OCI-LY1 (cell line): ENCODE measurements around the gene SPATA9.
"Not testable (repeated sequence)": the region's sequence is repeated elsewhere in the genome, so short reads cannot be mapped to it uniquely, and the experiment has no call there.

Experiments used
- H2AFZ ChIP-seq: fragments of 200-600 bp; sonication (generic), shearing (Covaris generic); 2 replicates; pipeline ENCODE4 v1.6.0; 2014; ENCODE audit warnings: antibody characterized with exemption, mild to moderate bottlenecking, low read length
- H3F3A ChIP-seq: fragments of 200-600 bp; sonication (generic), shearing (Covaris generic); 2 replicates; pipeline ENCODE4 v1.6.0; 2014; ENCODE audit warnings: mild to moderate bottlenecking, antibody characterized with exemption, low read length, moderate library complexity; ENCODE audit not compliant: insufficient read depth
- H3K27ac ChIP-seq: fragments of 200-600 bp; sonication (generic); 2 replicates; pipeline ENCODE4 v1.5.1; 2014; ENCODE audit warnings: low read length, mixed run types, mild to moderate bottlenecking, low read depth; ENCODE audit not compliant: poor library complexity, severe bottlenecking
- H3K27me3 ChIP-seq: fragments of 200-600 bp; sonication (generic); 2 replicates; pipeline ENCODE4 v1.6.0; 2014; ENCODE audit warnings: antibody characterized with exemption, mild to moderate bottlenecking, low read length, moderate library complexity; ENCODE audit not compliant: insufficient read depth
- H3K36me3 ChIP-seq: fragments of 200-600 bp; sonication (generic); 2 replicates; pipeline ENCODE4 v1.6.1; 2014; ENCODE audit warnings: mild to moderate bottlenecking, antibody characterized with exemption, low read length, moderate library complexity, mixed read lengths; ENCODE audit not compliant: insufficient read depth
- H3K4me1 ChIP-seq: fragments of 200-600 bp; sonication (generic); 2 replicates; pipeline ENCODE4 v1.5.1; 2014; ENCODE audit warnings: mild to moderate bottlenecking, low read length, moderate library complexity; ENCODE audit not compliant: insufficient read depth, severe bottlenecking
- H3K4me2 ChIP-seq: fragments of 200-600 bp; sonication (generic), shearing (Covaris generic); 2 replicates; pipeline ENCODE4 v1.6.1; 2014; ENCODE audit warnings: low read length
- H3K4me3 ChIP-seq: fragments of 200-600 bp; sonication (generic); 2 replicates; pipeline ENCODE4 v1.5.1; 2014; ENCODE audit warnings: low read length, low read depth, mild to moderate bottlenecking, mixed read lengths; ENCODE audit not compliant: poor library complexity, severe bottlenecking
- H3K79me2 ChIP-seq: fragments of 200-600 bp; shearing (Covaris generic); 2 replicates; pipeline ENCODE4 v1.6.1; 2016; ENCODE audit warnings: mixed run types, low read length, mixed read lengths; ENCODE audit not compliant: insufficient read depth
- H3K9ac ChIP-seq: fragments of 200-600 bp; sonication (generic), shearing (Covaris generic); 2 replicates; pipeline ENCODE4 v1.6.1; 2014; ENCODE audit warnings: mild to moderate bottlenecking, low read length, mixed read lengths
- H3K9me2 ChIP-seq: fragments of 200-600 bp; sonication (generic), shearing (Covaris generic); 2 replicates; pipeline ENCODE4 v1.6.1; 2014; ENCODE audit warnings: low read depth, mild to moderate bottlenecking, low read length, mixed read lengths
- H3K9me3 ChIP-seq: fragments of 200-600 bp; shearing (Covaris generic); 2 replicates; pipeline ENCODE4 v1.6.1; 2014; ENCODE audit warnings: low read length, mixed read lengths
- H4K20me1 ChIP-seq: fragments of 200-600 bp; sonication (generic), shearing (Covaris generic); 2 replicates; pipeline ENCODE4 v1.6.0; 2016; ENCODE audit warnings: mild to moderate bottlenecking, low read length; ENCODE audit not compliant: insufficient read depth
- EZH2 ChIP-seq: fragments of 200-600 bp; sonication (generic), shearing (Covaris generic); IDR thresholded peaks from 2 replicates; pipeline ENCODE4 v1.8.0; 2017; ENCODE audit warnings: borderline replicate concordance, mixed run types, mild to moderate bottlenecking, antibody characterized with exemption, low read length, moderate library complexity, mixed read lengths
- TF ChIP-seq, protein P1 (sequence below): fragments of 200-600 bp; sonication (generic), shearing (Covaris generic); IDR thresholded peaks from 2 replicates; pipeline ENCODE4 v1.5.1; 2017; ENCODE audit warnings: mild to moderate bottlenecking, antibody characterized with exemption, low read length, moderate library complexity, mixed read lengths

Gene SPATA9

DNA sequence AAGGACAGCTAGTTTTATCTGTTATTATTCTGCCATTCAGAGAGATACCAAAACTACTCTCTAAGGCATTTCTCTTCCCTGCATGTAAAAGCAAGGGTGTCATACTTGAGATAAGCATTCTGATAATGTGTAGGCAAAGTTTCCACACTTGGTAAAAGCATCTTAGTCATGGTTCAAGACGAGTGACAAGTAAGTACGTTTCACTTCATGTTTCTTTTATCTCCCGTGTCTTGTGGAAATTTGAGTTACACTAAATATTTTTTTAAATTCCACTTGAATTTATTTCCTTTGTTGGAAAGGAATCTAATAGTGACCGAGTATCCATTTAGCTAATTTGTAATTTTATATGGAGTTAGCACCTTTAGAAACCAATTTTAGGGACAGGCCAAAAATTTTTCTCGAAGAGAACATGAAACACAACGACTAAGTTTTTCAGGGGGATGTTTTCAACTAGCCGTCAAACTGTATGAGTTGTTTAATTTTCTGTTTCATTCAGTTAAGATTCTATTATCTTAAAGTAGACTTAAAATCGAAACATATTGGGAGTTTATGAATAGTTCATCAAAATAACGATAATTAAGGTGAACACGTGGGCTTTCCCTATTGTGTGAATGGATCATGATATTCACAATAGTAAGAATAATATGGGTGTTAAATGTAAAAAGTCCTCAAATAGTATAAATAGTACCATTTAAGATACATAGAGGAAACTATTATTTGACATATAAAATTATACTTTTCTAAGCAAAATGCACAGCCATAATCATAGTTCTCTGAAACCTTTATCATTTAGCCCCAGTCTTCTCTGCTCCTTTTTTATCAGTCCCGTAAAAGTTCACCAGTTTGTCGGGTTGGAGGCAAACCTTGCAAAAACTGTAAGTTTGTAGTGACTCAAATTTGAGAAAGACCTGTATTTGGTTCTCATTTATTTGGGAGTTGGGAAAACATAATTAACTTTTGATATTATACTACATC is 34.6 kb downstream of the SPATA9 start:
- Histone ChIP-seq H3K9me3 (no peaks in the 10 kb centered on the region), H3K27ac (peak overlapping the region; percentile 85), H4K20me1 (no peaks in the 10 kb centered on the region), H3K9ac (peak overlapping the region; percentile 80), H3K79me2 (no peaks in the 10 kb centered on the region), H3K4me3 (peak overlapping the region; percentile 68), H3K9me2 (no peaks in the 10 kb centered on the region), H3K4me2 (peak overlapping the region; percentile 89), H3K4me1 (peaks cover 29% of the 10 kb centered on the region), H3K27me3 (no peaks in the 10 kb centered on the region), H2AFZ (peak overlapping the region; percentile 67), H3K36me3 (no peaks in the 10 kb centered on the region), H3F3A (no peaks in the 10 kb centered on the region)
- TF ChIP-seq, protein P1, sequence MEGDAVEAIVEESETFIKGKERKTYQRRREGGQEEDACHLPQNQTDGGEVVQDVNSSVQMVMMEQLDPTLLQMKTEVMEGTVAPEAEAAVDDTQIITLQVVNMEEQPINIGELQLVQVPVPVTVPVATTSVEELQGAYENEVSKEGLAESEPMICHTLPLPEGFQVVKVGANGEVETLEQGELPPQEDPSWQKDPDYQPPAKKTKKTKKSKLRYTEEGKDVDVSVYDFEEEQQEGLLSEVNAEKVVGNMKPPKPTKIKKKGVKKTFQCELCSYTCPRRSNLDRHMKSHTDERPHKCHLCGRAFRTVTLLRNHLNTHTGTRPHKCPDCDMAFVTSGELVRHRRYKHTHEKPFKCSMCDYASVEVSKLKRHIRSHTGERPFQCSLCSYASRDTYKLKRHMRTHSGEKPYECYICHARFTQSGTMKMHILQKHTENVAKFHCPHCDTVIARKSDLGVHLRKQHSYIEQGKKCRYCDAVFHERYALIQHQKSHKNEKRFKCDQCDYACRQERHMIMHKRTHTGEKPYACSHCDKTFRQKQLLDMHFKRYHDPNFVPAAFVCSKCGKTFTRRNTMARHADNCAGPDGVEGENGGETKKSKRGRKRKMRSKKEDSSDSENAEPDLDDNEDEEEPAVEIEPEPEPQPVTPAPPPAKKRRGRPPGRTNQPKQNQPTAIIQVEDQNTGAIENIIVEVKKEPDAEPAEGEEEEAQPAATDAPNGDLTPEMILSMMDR: no peak
- TF ChIP-seq EZH2: no peak

DNA sequence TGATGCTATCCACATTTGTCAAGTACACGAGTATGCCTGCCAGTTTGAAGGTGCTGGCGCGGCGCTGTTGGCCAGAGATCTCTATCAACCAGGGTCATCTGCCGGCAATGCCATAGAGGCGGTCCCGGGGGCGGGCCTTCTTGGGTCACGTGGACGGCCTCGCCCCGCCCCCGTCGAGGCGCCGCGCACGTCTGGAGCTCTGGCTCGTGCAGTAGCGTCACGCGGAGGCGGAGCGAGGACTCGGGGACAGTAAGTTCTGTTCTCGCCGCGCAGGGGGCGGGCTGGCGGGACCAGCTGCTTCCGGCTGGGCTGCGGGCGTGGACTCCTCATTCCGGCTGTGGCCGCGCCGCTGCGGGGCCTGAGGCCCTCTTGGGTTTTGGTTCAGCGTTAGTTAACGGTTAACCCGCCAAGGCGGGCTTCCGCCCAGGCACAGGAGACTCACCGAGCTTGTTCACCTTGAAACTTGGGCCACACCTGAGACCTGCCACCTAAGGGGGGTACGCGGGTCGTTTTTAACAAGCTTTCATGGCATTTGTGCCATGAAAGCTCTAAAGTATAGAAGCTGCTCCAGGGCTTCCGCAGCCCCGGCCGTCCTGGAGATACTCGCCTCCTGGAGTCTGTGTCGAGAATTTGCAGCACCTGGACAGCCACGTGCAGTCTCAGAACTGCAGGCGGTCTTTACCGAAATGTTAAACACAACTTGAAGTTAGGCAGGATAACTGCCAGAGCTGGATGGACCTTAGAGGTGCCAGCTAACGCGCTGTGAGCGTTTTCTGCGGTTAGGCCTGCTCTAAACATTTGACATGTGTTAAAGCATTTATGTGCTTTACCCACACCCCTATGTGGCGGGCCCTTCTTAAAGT is 36.0 kb downstream of the SPATA9 start, which contains the start of gene RFESD:
RFESD (plus strand) TSS at position 209 of the 863 bp plus-strand sequence. CDS start 5,495 bp downstream, outside the sequence.
- H3K9ac ChIP-seq: peak within 1 kb of the TSS; percentile 80
- H3K4me2 ChIP-seq: peak within 1 kb of the TSS; percentile 89
- H3K27ac ChIP-seq: peak within 1 kb of the TSS; percentile 85
- H3K9me2 ChIP-seq: no peaks in the 10 kb centered on the region
- H3K79me2 ChIP-seq: no peaks in the 10 kb centered on the region
- H3K27me3 ChIP-seq: no peaks in the 10 kb centered on the region
- H4K20me1 ChIP-seq: no peaks in the 10 kb centered on the region
- peak within 1 kb of the TSS; percentile 68 for H3K4me3 ChIP-seq
- TF ChIP-seq, protein P1: peak; percentile 18; the same call in 1 of the 2 replicates
- TF ChIP-seq EZH2: no peak
- no peaks in the 10 kb centered on the region for H3K36me3 ChIP-seq
- peaks cover 29% of the 10 kb centered on the region for H3K4me1 ChIP-seq
- no peaks in the 10 kb centered on the region for H3F3A ChIP-seq
- peak within 1 kb of the TSS; percentile 67 for H2AFZ ChIP-seq
- H3K9me3 ChIP-seq: no peaks in the 10 kb centered on the region

DNA sequence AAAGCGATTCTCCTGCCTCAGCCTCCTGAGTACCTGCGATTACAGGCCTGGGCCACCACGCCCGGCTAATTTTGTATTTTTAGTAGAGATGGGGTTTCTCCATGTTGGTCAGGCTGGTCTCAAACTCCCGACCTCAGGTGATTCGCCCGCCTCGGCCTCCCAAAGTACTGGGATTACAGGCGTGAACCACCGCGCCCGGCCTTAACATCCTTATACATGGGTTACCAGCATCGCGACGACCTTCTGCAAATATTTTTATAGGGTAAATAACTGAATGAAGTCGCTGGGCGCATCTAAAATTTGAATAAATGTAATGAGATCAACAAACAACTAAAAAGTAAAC is 36.6 kb downstream of the SPATA9 start:
- H3K4me2 ChIP-seq: peak overlapping the region; percentile 89
- H3K9me3 ChIP-seq, H3K36me3 ChIP-seq, H4K20me1 ChIP-seq, H3K9ac ChIP-seq, H3K27me3 ChIP-seq, H2AFZ ChIP-seq, H3K27ac ChIP-seq, H3K79me2 ChIP-seq, H3F3A ChIP-seq, H3K9me2 ChIP-seq: not testable (repeated sequence)
- peak overlapping the region; percentile 68 for H3K4me3 ChIP-seq
- H3K4me1 ChIP-seq: peaks cover 29% of the 10 kb centered on the region
